Skin epidermis (tissue), 12 donors: ENCODE results near the gene TMEM69.
A peak's percentile ranks its signal among the peaks of the same experiment; 100 is the strongest.
"Not testable (repeated sequence)": the region's sequence is repeated elsewhere in the genome, so short reads cannot be mapped to it uniquely, and the experiment has no call there.

Source experiments
- H3K27ac ChIP-seq, 21 experiments: fragments of 200-600 bp; sonication (generic) in 11 of 21; one replicate each; pipeline ENCODE4 v1.5.0; 2020; ENCODE audit warnings: mild to moderate bottlenecking in 3 of 21, inconsistent platforms in 2 of 21, moderate library complexity in 2 of 21
- H3K4me3 ChIP-seq, 7 experiments: fragments of 200-600 bp; sonication (generic) in 2 of 7; one replicate each; pipeline ENCODE4 v1.5.0; 2020; ENCODE audit warnings: inconsistent platforms in 2 of 7, mild to moderate bottlenecking in 2 of 7, moderate library complexity in 1 of 7

The TMEM69 gene

GRCh38 chr1:45726007-45726406, 38.0 kb downstream of the TMEM69 start:
- H3K27ac ChIP-seq, H3K4me3 ChIP-seq: not testable (repeated sequence)

DNA sequence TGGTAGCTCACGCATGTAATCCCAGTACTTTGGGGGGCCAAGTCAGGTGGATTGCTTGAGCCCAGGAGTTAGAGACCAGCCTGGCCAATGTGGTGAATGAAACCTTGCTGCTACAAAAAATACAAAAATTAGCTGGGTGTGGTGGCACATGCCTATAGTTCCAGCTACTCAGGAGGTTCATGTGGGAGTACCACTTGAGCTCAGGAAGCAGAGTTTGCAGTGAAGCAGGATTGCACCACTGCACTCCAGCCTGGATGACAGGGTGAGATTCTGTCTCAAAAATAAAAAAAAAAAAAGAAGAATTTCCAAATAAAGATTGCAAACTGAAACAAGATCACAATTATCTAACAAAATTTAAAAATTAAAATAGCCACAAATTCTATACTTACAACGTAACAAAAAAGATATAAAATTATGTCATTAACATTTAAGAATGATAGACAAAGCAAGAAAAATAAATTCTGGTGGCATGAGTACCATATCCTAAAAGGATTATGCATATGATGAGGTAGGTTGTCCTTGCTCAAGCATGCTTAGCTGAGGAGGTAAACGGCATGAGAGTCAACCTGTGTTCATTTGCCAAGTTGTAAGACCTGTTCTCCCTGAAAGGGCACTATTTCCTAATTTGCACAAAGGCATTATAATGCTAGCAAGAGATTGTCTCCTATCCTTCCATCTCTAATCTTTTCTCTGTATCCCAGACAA, 42.2 kb downstream of the TMEM69 start:
- Histone ChIP-seq H3K4me3 (no peak overlapping the region), H3K27ac (peak overlapping the region in 6 of 21 experiments; percentile 7 to 71 (median 45))

- H3K27ac ChIP-seq: peak overlapping the region in 10 of 21 experiments; percentile 10 to 71 (median 30)
- no peak overlapping the region for H3K4me3 ChIP-seq
These were observed 42.9 kb downstream of the TMEM69 start for GRCh38 chr1:45730780-45731319.

DNA sequence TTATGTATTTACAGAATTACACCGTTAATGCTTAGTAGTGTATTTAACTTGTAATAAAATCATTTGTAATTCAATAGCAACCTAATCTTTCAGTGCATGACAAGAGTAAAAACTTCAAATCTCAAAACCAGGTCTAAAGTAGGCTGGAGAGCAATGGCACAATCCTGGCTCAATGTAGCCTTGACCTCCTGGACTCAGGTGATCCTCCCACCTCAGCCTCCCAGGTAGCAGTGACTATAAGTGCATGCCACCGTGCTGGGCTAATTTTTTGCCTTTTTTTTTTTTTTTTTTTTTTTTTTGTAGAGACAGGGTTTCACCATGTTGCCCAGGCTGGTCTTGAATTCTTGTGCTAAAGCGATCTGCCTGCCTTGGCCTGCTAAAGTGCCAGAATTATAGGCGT, 51.2 kb downstream of the TMEM69 start:
- Histone ChIP-seq H3K4me3 (no peak overlapping the region), H3K27ac (no peak overlapping the region)

GRCh38 chr1:45739641-45740156, 51.7 kb downstream of the TMEM69 start:
- not testable (repeated sequence) for H3K27ac ChIP-seq

More at GRCh38 chr1:45739641-45740156, 51.7 kb downstream of the TMEM69 start:
- H3K4me3 ChIP-seq: not testable (repeated sequence)
